TTC549 (cell line): ENCODE data around the gene TCHP.

Experiments
- FAIRE-seq: peaks from 2 replicates; lab custom pipeline; 2012; peaks lifted over from hg19 to GRCh38; lab: Jason Lieb, UNC

The TCHP gene

DNA sequence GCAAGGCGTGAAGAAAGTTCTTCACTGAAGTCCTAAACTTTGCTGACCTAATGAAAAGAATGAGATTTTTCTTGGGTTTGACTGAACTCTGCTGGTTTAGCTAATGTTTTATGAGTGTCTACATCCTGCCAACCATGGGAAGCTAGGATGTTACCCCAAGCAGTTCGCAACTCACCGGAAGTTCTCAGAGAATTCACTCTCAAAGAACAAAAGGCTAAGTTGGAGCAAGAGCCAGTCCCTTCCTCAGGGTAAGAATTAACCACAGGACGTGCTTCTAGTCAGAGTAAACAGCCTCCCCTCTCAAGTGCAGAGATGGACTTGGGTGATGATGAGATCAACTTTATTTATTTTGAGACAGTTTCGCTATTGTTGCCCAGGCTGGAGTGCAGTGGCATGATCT is 37.3 kb downstream of the TCHP start:
- FAIRE-seq: no peak

- FAIRE-seq: no peak
Observed at GRCh38 chr12:109938947-109939346, 38.9 kb downstream of the TCHP start.

DNA sequence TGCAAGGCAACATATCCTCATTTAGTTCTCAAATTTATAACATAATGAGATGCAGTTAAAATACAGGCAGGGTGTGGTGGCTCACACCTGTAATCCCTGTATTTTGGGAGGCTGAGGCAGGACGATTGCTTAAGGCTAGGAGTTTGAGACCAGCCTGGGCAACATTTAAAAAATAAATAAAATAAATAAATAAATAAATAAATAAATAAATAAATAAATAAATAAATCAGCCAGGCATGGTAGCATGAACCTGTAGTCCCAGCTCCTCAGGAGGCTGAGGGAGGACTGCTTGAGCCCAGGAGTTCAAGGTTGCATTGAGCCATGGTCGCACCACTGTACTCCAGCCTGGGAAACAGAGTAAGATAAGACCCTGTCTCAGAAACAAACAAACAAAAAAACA is 39.4 kb downstream of the TCHP start:
- no peak for FAIRE-seq

- no peak for FAIRE-seq
Observed at GRCh38 chr12:109940339-109940923, 40.4 kb downstream of the TCHP start.

GRCh38 chr12:109943811-109944210 is 43.7 kb downstream of the TCHP start:
- no peak for FAIRE-seq

GRCh38 chr12:109944561-109945359 is 44.7 kb downstream of the TCHP start:
- FAIRE-seq: no peak

DNA sequence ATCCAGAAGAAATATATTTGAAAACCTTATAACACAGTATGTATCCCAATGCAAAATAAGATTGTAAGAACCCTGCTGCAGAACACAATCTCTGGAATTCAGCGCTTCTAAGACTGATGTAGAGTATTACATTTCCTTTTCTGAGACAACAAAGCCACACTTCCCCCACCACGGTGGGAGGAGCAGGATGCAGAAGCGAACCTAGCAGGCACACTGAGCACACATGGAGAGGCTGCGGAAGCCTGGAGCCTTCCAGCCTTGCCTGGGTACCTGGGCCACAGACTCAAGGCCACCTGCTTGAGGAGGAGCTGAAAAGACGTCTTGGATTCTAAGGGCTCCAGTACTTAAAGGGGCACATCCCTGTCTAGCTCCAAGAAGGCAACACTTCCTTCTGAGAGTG is 46.4 kb downstream of the TCHP start:
- no peak for FAIRE-seq

DNA sequence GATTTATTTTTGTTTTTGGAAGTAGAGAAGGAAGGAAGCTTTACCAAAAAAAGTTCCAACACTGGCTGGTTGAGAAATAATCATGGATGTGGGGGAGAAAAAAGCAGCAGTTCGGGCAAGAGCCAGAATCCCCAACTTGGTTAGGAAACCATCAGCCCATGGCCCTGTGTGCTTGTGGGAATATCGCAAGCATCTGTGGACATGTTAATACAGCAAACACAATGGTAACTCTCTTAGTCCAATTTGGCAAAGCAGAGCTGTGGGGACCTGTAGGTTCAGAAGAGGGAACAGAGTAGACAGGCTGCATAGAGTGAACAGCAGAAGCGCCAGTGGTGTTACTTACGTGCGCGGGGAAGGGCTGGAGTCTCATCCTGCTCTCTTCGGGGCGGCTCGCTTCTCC is 46.8 kb downstream of the TCHP start:
- FAIRE-seq: no peak

DNA sequence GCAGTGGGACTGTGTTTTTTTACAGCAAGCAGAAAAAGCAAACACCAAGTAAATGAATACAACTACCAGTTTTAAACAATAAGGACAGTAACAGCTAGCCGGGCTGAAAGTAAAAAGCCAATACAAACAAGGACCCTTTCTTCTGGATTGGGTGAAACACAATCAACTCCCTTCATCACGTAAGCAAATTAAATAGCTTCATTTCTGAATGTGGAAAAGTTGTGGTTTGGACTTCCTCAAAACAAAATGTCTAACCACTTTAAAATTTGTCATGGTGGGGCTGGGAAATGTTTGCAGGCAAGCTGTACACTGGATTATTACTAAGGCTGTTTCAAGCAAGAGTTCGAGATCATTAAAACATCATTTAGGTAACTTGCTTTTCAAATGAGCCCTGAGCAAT is 47.4 kb downstream of the TCHP start:
- FAIRE-seq: no peak

GRCh38 chr12:109948368-109948767 is 48.3 kb downstream of the TCHP start:
- no peak for FAIRE-seq

DNA sequence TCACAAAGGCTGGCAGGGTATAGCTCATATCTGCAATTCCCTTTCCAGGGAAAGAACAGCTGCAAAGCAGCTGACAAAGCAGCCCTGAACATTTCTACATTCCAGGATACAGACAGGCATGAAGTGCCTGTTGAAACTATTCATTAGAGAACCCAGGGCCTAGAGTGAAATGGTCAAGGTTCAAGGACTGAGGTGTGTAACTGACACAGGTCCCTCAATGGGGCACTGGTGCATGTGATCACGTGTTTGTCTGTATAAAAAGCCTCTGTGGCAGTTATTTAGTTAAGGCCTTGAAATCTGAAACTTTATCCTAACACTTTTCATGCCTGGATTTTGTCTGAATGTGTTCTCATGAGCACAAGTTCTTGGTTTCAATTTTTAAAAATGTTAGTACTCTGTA is 49.0 kb downstream of the TCHP start:
- no peak for FAIRE-seq

GRCh38 chr12:109950625-109951024 is 50.6 kb downstream of the TCHP start:
- no peak for FAIRE-seq

DNA sequence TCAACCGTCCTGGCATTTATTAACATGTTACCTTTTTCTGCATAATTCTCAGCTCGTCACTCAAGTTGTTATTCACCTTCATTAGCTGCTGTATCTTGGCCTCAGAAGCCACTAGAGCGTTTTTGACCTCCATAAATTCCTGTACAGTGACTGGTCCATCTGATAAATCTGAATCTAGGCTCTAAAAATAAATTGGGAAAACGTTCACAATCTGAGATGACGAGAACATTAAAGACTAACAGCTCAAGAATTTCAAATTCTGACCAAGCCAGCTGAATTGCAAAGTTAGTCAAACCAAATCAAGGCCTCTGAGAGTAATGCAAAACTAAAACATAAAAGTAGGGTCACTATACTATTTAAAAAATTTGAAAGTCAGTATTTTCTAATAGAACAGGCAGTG is 51.1 kb downstream of the TCHP start:
- no peak for FAIRE-seq

DNA sequence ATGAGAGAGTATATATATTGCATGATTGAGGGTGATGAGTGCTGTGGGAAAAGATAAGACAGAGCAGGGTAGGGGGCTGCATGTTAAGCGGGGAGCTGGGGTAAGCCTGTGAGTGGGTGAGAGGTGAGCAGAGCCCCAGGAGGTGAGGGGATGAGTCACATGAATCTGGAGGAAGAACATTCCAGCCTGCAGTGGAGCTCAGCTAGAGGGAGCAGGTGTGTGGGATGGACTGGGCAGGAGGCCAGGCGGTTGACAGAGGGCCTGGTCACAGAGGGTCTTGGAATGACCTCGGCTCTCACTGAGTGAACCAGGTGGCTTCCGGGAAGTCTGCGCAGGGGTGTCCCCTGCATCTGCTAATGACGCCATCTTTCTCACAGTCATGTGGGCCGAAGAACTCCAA is 51.7 kb downstream of the TCHP start:
- FAIRE-seq: no peak

DNA sequence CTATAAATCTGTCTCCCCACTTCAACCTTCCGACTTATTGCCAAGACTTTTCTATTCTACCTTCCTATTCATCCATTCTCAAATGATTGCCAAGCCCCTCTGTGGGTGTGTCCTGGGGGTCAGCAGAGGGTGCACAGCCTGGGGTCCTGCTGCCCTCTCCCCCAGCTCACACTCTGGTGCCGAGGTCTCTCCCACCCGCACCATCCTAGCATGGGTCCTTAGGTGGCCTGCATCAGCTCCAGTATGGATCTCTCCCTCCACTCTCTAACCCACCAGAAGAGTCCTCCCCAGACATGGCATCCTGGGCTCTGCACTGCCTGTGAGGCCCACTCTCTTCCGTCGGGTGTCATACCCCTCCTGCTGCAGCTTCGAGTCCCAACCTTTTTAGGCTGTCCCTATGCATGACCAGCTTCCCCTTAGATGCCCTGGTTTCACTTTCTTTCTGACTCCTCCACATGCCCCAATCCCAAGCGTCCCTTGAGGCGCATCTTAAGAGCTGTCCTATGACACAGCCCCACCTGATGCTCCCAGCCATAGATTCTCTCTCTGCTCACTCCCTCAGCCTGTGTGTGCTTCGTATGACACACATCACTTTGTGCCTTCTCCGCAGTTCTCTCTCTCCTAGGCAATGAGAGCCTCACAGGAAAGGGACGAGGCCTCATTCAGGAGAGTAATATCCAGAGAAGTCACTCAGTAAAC is 52.2 kb downstream of the TCHP start:
- FAIRE-seq: no peak

DNA sequence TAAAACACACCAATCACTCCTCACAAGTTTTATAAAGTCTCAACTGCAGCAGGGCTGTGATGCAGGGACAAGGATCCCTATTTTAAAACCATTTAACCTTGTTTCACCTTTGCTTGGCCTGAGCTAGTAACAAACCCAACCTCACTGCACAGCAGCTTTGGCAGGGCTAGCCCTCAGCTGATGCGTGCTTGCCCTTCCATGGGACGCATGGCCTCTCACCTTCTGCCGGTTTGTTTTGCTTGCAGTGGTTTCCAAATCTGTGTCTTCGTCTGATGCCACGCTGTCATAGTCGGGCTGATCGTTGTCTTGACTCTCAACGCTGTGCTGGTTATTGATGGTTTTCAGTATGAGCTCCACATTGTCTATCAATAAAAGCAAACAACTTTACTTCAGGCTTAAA is 52.8 kb downstream of the TCHP start:
- FAIRE-seq: no peak

GRCh38 chr12:109953656-109954055 is 53.6 kb downstream of the TCHP start:
- no peak for FAIRE-seq

DNA sequence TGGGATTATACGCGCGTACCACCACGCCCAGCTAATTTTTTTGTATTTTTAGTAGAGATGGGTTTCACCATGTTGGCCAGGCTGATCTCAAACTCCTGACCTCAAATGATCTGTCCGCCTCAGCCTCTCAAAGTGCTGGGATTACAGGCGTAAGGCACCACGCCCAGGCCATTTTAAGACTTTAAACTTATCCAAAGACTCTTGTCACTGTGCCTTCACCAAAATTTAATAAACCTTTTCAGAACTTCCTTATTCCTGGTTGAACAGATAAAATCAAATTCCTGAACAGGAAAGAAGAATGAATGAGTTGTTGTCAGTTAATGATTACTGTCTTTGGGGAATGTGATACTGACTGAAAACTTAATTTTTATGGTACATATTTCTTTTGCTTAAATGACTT is 58.3 kb downstream of the TCHP start:
- no peak for FAIRE-seq

GRCh38 chr12:109959411-109960093 is 59.5 kb downstream of the TCHP start:
- FAIRE-seq: no peak

DNA sequence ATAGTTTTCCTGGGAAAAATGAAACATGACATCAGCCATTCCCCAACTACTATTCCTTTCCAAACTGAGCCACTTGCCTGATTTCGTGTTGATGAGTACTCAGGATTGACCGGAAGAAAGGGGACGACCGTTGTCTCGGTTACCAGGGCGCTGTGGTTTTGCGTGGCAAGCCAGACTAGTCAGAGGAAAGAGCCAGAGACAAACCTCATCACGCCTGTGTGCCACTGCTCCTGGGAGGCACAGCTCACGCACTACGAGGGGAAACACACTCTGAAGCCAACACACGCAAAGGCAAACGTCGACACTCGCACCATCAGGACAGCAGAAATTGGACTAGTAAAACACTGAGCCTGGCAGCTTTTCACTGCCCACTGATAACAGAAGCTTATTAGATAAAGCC is 61.1 kb downstream of the TCHP start:
- no peak for FAIRE-seq

DNA sequence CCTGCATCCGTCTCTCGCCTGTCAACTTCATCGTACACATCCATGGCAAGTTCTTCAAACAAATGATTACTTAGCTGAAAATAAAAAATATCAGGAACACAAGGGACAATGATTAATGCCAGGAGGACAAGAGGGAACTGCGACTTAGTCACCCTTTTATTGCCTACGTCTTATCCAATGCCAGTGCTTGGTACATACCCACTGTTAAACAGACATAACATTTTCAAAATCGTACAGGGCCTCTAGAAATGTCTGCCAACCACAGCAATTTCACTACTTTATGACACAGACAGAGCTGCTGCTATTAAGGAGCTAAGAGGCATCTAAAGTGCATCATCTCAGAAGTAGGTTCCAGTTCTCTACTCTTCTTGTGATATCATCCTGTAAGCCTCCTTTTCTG is 61.5 kb downstream of the TCHP start:
- FAIRE-seq: no peak

GRCh38 chr12:109962398-109962797 is 62.3 kb downstream of the TCHP start:
- FAIRE-seq: no peak

- no peak for FAIRE-seq
Observed at GRCh38 chr12:109963330-109963729, 63.3 kb downstream of the TCHP start.
